Vagina (tissue), 2 donors: ENCODE measurements around the gene VAMP4.

Source experiments
- POLR2A ChIP-seq, 2 donors: fragments of 450-650 bp; IDR thresholded peaks; one replicate each; pipeline ENCODE4 v1.6.1; 2017; ENCODE audit warnings: antibody characterized with exemption in 2 of 2, mild to moderate bottlenecking in 2 of 2, moderate library complexity in 2 of 2
- TF ChIP-seq, protein P1 (sequence below), 3 experiments: fragments of 450-650 bp in 2 of 3; fragments of 200-600 bp in 1 of 3; sonication (generic) in 1 of 3; IDR thresholded peaks; one replicate each; pipeline ENCODE4 v1.5.1; 2017 to 2019; ENCODE audit warnings: antibody characterized with exemption in 3 of 3, mild to moderate bottlenecking in 2 of 3, moderate library complexity in 2 of 3

DNA sequence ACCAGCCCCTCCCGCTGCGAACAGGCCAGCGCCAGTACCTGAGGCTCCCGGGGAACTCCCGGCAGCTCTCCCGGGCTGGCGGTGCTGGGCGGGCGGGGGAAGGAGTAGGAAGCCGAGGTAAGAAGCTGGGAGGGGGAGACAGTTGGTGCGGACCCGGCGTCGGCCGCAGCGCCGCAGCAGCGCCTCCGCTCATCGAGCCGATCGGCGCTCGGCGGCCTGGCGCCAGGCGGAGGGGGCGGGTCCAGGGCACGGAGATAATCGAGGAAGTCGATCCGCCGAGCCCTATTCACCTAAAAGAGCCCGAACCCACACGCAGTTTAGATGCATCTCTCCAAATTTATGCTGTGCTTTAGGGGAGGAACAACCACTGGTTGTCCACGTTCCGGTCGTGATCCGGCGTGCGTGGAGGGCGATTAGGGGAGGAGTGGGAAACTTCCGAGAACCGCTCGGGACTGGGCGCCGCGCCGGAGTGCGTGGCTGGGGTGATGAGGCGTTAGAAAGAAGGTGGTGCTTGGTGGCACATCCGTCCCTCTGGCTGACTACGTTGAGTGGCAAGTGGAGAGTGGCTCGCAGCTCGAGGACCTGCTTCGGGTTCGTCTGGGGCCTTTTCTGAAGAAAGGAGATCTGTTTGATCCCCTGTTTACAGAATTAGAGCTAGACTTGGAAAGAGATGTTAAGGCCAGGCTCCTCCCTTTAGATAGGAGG, at the start of gene VAMP4:
- TF ChIP-seq, protein P1, sequence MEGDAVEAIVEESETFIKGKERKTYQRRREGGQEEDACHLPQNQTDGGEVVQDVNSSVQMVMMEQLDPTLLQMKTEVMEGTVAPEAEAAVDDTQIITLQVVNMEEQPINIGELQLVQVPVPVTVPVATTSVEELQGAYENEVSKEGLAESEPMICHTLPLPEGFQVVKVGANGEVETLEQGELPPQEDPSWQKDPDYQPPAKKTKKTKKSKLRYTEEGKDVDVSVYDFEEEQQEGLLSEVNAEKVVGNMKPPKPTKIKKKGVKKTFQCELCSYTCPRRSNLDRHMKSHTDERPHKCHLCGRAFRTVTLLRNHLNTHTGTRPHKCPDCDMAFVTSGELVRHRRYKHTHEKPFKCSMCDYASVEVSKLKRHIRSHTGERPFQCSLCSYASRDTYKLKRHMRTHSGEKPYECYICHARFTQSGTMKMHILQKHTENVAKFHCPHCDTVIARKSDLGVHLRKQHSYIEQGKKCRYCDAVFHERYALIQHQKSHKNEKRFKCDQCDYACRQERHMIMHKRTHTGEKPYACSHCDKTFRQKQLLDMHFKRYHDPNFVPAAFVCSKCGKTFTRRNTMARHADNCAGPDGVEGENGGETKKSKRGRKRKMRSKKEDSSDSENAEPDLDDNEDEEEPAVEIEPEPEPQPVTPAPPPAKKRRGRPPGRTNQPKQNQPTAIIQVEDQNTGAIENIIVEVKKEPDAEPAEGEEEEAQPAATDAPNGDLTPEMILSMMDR (IDR thresholded peaks at IDR 0.05), result no peak
- TF ChIP-seq POLR2A (IDR thresholded peaks at IDR 0.05), result peak; percentile 77 to 94
